Pons (tissue), 1 donor: Measurements from ENCODE around the gene DNMT3B.
"Not testable (repeated sequence)": the region's sequence is repeated elsewhere in the genome, so short reads cannot be mapped to it uniquely, and the experiment has no call there.

Experiments used
- DNase-seq: peaks from one replicate; pipeline ENCODE4 v3.0.0-alpha.2; 2016; ENCODE audit warnings: low spot score

Gene DNMT3B

GRCh38 chr20:32763202-32764004 is 1.2 kb downstream of the DNMT3B start:
- no peak for DNase-seq

GRCh38 chr20:32764005-32764960 is 2.1 kb downstream of the DNMT3B start:
- no peak for DNase-seq

- DNase-seq: not testable (repeated sequence)
Observed at GRCh38 chr20:32765230-32765875, 3.2 kb downstream of the DNMT3B start.

GRCh38 chr20:32767418-32768198 is 5.4 kb downstream of the DNMT3B start:
- DNase-seq: no peak

GRCh38 chr20:32772046-32772445 is 9.9 kb downstream of the DNMT3B start:
- DNase-seq: no peak

- DNase-seq: no peak
Observed at GRCh38 chr20:32773223-32773622, 11.0 kb downstream of the DNMT3B start.

- no peak for DNase-seq
Observed at GRCh38 chr20:32773855-32774254, 11.7 kb downstream of the DNMT3B start.

- DNase-seq: no peak
Observed at GRCh38 chr20:32775336-32775991, 13.3 kb downstream of the DNMT3B start.

- no peak for DNase-seq
Observed at GRCh38 chr20:32777177-32777956, 15.2 kb downstream of the DNMT3B start.

- no peak for DNase-seq
Observed at GRCh38 chr20:32779500-32780211, 17.5 kb downstream of the DNMT3B start.

- DNase-seq: no peak
Observed at GRCh38 chr20:32780278-32780677, 18.1 kb downstream of the DNMT3B start.

- peak; percentile 91 for DNase-seq
Observed at GRCh38 chr20:32780749-32781655, 18.8 kb downstream of the DNMT3B start.

- DNase-seq: no peak
Observed at GRCh38 chr20:32784369-32785080, 22.3 kb downstream of the DNMT3B start.

- no peak for DNase-seq
Observed at GRCh38 chr20:32786059-32786760, 24.0 kb downstream of the DNMT3B start.

- DNase-seq: no peak
Observed at GRCh38 chr20:32787168-32787567, 25.0 kb downstream of the DNMT3B start.

- DNase-seq: peak; percentile 82
Observed at GRCh38 chr20:32789896-32790750, 27.9 kb downstream of the DNMT3B start.
